GM18508 (cell line): ENCODE results near the gene AARS1.
"Not testable (repeated sequence)": the region's sequence is repeated elsewhere in the genome, so short reads cannot be mapped to it uniquely, and the experiment has no call there.

Experiments
- ATAC-seq: cut with Tn5 transposase; IDR thresholded peaks from one replicate; pipeline ENCODE4 v1.9.1; 2021; ENCODE audit warnings: moderate number of reproducible peaks; ENCODE audit not compliant: insufficient read depth, unreplicated experiment

Gene AARS1

DNA sequence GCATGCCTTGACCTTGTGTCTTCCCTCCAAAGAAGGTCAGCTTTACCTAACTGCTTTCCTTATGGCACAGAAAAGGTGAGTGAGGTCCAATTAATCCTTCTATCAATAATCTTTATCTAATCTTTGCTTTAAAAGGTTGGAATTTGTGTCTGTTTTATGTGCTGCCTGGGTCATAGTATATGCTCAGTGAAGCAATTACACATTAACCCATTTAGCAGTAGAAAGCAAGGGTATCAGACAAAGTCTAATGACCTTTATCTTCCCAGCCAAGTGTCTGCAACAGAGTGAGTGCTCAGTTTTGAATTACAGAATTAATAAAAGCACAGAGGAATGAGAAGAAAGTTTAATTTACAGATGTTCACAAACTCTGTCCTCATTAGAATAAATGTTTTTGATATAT, 63.3 kb downstream of the AARS1 start:
- ATAC-seq: not testable (repeated sequence)

DNA sequence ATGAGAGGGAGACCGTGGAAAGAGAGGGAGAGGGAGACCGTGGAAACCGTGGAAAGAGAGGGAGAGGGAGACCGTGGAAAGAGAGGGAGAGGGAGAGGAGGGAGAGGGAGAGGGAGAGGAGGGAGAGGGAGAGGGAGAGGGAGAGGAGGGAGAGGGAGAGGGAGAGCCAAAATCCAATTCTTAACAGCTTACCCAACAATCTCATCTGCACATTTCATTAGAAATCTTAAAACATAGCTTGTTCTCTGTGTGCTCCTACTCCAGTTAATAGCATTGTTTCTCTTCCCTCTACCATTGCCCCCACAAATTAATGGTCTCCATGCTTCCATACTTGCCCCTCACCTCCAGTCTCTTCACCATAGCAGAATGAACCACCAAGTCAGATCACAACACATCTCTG, 63.9 kb downstream of the AARS1 start:
- not testable (repeated sequence) for ATAC-seq

DNA sequence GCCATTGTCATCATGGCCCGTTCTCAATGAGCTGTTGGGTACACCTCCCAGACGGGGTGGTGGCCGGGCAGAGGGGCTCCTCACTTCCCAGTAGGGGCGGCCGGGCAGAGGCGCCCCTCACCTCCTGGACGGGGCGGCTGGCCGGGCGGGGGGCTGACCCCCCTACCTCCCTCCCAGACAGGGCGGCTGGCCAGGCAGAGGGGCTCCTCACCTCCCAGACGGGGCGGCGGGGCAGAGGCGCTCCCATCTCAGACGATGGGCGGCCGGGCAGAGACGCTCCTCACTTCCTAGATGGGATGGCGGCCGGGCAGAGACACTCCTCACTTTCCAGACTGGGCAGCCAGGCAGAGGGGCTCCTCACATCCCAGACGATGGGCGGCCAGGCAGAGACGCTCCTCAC, 64.7 kb downstream of the AARS1 start:
- ATAC-seq: not testable (repeated sequence)

GRCh38 chr16:70223971-70224513, 65.3 kb downstream of the AARS1 start:
- ATAC-seq: not testable (repeated sequence)

DNA sequence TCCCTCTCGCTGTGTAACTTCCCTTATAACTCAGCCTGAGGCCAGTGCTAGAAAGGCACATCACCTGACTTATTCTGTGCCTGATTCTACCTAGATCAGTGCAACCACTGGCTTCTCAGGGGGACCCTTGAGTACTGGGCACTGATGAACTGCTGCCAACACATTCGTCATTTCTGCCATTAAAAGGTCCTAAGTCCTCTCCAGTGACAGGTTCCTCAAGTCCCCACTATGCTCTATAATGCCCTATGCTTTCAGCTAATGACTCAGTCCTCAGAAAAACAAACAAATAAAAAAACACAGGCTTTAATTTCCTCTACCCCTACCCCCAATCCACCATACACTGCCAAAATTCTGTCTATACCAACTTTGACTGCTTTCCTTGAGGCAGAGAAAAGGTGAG, 66.1 kb downstream of the AARS1 start:
- not testable (repeated sequence) for ATAC-seq

DNA sequence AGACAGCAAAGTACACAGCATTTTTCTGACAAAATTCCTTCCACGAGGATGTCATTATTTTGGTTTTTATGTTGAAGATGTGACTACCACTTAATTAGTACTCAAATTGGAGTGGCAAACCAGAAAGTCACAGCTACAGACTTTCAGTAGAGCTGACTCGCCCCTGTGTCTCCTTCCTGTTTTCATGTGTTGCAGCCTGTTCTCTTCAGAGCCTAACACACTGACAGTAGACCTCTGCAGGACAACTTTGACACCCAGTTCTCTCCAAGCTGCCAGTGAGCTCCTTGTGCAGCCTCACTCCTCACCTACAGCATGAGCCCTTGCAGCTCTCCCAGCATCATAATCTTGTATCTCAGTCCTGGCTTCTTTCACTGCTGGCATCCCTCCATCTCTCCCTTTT, 66.7 kb downstream of the AARS1 start:
- ATAC-seq: not testable (repeated sequence)

DNA sequence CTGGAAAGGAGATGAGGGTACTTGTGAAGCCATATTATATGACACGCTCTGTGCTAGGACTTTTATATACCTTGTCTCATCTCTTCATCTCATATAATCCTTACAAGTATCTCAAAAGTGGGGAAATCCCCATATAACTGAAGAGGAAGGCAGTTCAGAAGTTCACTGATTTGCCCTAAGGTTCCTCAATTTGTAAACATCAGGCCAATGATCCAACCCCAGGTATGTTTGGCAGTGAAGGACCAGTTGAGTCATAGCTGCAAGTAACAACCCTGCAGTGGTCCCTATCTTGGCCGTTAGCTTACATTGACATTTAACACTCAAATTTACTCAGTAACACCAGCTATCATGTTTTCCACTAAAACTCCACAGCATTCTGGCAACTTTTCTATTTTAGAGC, 70.7 kb downstream of the AARS1 start:
- ATAC-seq: not testable (repeated sequence)

GRCh38 chr16:70206382-70206781, 82.9 kb downstream of the AARS1 start:
- not testable (repeated sequence) for ATAC-seq

DNA sequence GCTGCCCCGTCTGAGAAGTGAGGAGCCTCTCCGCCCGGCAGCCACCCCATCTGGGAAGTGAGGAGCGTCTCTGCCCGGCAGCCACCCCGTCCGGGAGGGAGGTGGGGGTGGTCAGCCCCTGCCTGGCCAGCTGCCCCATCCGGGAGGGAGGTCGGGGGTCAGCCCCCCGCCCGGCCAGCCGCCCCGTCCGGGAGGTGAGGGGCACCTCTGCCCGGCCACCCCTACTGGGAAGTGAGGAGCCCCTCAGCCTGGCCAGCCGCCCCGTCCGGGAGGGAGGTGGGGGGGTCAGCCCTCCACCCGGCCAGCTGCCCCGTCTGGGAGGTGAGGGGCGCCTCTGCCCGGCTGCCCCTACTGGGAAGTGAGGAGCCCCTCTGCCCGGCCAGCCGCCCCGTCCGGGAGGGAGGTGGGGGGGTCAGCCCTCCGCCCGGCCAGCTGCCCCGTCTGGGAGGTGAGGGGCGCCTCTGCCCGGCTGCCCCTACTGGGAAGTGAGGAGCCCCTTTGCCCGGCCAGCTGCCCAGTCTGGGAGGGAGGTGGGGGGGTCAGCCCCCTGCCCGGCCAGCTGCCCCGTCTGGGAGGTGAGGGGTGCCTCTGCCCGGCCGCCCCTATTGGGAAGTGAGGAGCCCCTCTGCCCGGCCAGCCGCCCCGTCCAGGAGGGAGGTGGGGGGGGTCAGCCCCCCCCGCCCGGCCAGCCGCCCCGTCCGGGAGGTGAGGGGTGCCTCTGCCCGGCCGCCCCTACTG, 84.5 kb downstream of the AARS1 start:
- not testable (repeated sequence) for ATAC-seq

GRCh38 chr16:70204010-70204409, 85.3 kb downstream of the AARS1 start:
- not testable (repeated sequence) for ATAC-seq

GRCh38 chr16:70203508-70203907, 85.8 kb downstream of the AARS1 start:
- not testable (repeated sequence) for ATAC-seq
